Spleen (tissue), 11 donors: ENCODE data around the gene ROR1. TPM values are rescaled to one million over a fixed set of nuclear protein-coding genes. Genes with fewer than 3 reads are reported as not detected.

ENCODE experiments used
- DNase-seq: peaks from one replicate; pipeline ENCODE4 v3.0.0-alpha.2; 2020
- H3K27ac ChIP-seq, 8 donors: fragments of 200-600 bp; sonication (generic) in 7 of 8; 1 replicate in 4 of 8; 2 replicates in 4 of 8; pipeline versions ENCODE4 v1.5.0 to v1.8.0; 2016 to 2021; ENCODE audit warnings: inconsistent platforms in 4 of 8, mild to moderate bottlenecking in 4 of 8, moderate library complexity in 1 of 8
- H3K27me3 ChIP-seq, 7 donors: fragments of 200-600 bp; sonication (generic) in 6 of 7; replicated peaks in 1 of 7; 1 replicate in 4 of 7; 2 replicates in 3 of 7; pipeline versions ENCODE4 v1.5.0 to v1.8.0; 2016 to 2021; ENCODE audit warnings: inconsistent platforms in 3 of 7, mild to moderate bottlenecking in 1 of 7
- H3K36me3 ChIP-seq, 6 donors: fragments of 200-600 bp; sonication (generic) in 5 of 6; 1 replicate in 4 of 6; 2 replicates in 2 of 6; pipeline versions ENCODE4 v1.5.0 to v1.8.0; 2016 to 2021; ENCODE audit warnings: inconsistent platforms in 2 of 6
- H3K4me1 ChIP-seq, 6 donors: fragments of 200-600 bp; sonication (generic) in 5 of 6; 1 replicate in 3 of 6; 2 replicates in 3 of 6; pipeline versions ENCODE4 v1.5.0 to v1.8.0; 2016 to 2021; ENCODE audit warnings: inconsistent platforms in 3 of 6
- H3K4me3 ChIP-seq, 8 donors: fragments of 200-600 bp; sonication (generic) in 7 of 8; 1 replicate in 4 of 8; 2 replicates in 4 of 8; pipeline versions ENCODE4 v1.5.0 to v1.8.0; 2016 to 2021; ENCODE audit warnings: inconsistent platforms in 4 of 8, mild to moderate bottlenecking in 4 of 8, moderate library complexity in 2 of 8
- H3K9me3 ChIP-seq, 8 donors: fragments of 200-600 bp; sonication (generic) in 7 of 8; 1 replicate in 4 of 8; 2 replicates in 4 of 8; pipeline versions ENCODE4 v1.5.0 to v1.8.0; 2016 to 2021; ENCODE audit warnings: inconsistent platforms in 4 of 8
- POLR2A ChIP-seq, 3 donors: fragments of 450-650 bp; IDR thresholded peaks; one replicate each; pipeline ENCODE4 v1.5.1; 2017; ENCODE audit warnings: antibody characterized with exemption in 3 of 3, mild to moderate bottlenecking in 1 of 3
- POLR2AphosphoS5 ChIP-seq, 3 donors: sonication (generic); formaldehyde crosslinking; IDR thresholded peaks; one replicate each; pipeline ENCODE4 v1.5.1; 2017; ENCODE audit warnings: antibody characterized with exemption in 3 of 3
- whole genome bisulfite sequencing, 5 donors: extraction: QIAGEN DNeasy Blood & Tissue Kit in 3 of 5; methylation state at CpG; one replicate each; pipeline versions ENCODE4 v1.1.5 to v1.1.7; 2013 to 2018; 5-methylcytosine and 5-hydroxymethylcytosine counted together
- intact Hi-C: fragments of 100-400 bp; cut with DNase I; formaldehyde crosslinking; loops from one replicate; pipeline ENCODE4 v1.15.0; 2023; ENCODE audit warnings: low total_unique reads
- polyA plus RNA-seq, 3 donors: library from polyadenylated mRNA; stranded (reverse); fragments of 200-250 nt; gene quantifications; one replicate each; pipeline ENCODE4 v1.2.1, GENCODE V29; 2013
- total RNA-seq, 7 donors: library from RNA; depleted of rRNA in 3 of 7; stranded (reverse); fragments of >200 nt in 3 of 7; fragmentation: NEBNext Ultra II Directional in 4 of 7; extraction: Animal tissue kit (Norgen Biotek cat#: 25700) in 4 of 7; gene quantifications; one replicate each; pipeline versions ENCODE4 v1.1.0 to v1.2.1, GENCODE V29; 2016 to 2021
- TF ChIP-seq, protein P1 (sequence below), 11 experiments: fragments of 200-600 bp in 7 of 11; fragments of 450-650 bp in 4 of 11; sonication (generic) in 4 of 11; IDR thresholded peaks in 8 of 11; conservative IDR thresholded peaks in 3 of 11; 1 replicate in 7 of 11; 2 replicates in 4 of 11; pipeline versions ENCODE4 v1.4.0 to v1.8.0; 2016 to 2021; ENCODE audit warnings: antibody characterized with exemption in 11 of 11, inconsistent platforms in 4 of 11, mild to moderate bottlenecking in 1 of 11
- donor health status: healthy with polysubstance abuse.
- donor health status: DM: no; HTN: no; CAD: no; lungs with moderate emphysema.
- donor health status: DM: no; HTN: no; CAD: no.
- donor health status: Bipolar disorder and iron deficiency.
- donor health status: healthy.
- donor health status: DM: no; HTN: no; CAD: no.
- donor health status: DM: yes; HTN: yes; CAD: no.

Gene ROR1
- total and polyA plus RNA-seq, 10 donors = 0.43 to 12.3 (median 6.4) TPM

- Histone ChIP-seq H3K4me3 (no peak overlapping the region), H3K36me3 (no peaks in the 10 kb centered on the region), H3K27ac (no peak overlapping the region), H3K4me1 (peaks cover 0 to 10% (median 0%) of the 10 kb centered on the region in 6 donors), H3K27me3 (no peaks in the 10 kb centered on the region), H3K9me3 (no peaks in the 10 kb centered on the region)
- WGBS, 5 donors = 68 to 84% (median 76%) methylated on average over 2 of the region's 2 CpGs
- intact Hi-C loops = no loop called here
- TF ChIP-seq POLR2AphosphoS5 (IDR thresholded peaks at IDR 0.05) = no peak
- no peak for DNase-seq
Observed at GRCh38 chr1:64036549-64036948, 262.7 kb downstream of the ROR1 start.

GRCh38 chr1:64038119-64038518 lies 264.3 kb downstream of the ROR1 start:
- TF ChIP-seq POLR2A (IDR thresholded peaks at IDR 0.05) = no peak
- no peak for TF ChIP-seq POLR2AphosphoS5 (IDR thresholded peaks at IDR 0.05)
- TF ChIP-seq, protein P1, sequence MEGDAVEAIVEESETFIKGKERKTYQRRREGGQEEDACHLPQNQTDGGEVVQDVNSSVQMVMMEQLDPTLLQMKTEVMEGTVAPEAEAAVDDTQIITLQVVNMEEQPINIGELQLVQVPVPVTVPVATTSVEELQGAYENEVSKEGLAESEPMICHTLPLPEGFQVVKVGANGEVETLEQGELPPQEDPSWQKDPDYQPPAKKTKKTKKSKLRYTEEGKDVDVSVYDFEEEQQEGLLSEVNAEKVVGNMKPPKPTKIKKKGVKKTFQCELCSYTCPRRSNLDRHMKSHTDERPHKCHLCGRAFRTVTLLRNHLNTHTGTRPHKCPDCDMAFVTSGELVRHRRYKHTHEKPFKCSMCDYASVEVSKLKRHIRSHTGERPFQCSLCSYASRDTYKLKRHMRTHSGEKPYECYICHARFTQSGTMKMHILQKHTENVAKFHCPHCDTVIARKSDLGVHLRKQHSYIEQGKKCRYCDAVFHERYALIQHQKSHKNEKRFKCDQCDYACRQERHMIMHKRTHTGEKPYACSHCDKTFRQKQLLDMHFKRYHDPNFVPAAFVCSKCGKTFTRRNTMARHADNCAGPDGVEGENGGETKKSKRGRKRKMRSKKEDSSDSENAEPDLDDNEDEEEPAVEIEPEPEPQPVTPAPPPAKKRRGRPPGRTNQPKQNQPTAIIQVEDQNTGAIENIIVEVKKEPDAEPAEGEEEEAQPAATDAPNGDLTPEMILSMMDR (IDR thresholded peaks at IDR 0.05 in 8 of 11, conservative IDR thresholded peaks at IDR 0.05 in 3 of 11) = no peak
- no peaks in the 10 kb centered on the region for H3K9me3 ChIP-seq
- H3K27ac ChIP-seq = no peak overlapping the region
- no peaks in the 10 kb centered on the region for H3K36me3 ChIP-seq
- H3K27me3 ChIP-seq = no peaks in the 10 kb centered on the region
- peaks cover 0 to 10% (median 4%) of the 10 kb centered on the region in 6 donors for H3K4me1 ChIP-seq
- 66 to 94% (median 81%) methylated on average over 4 of the region's 4 CpGs for WGBS, 5 donors
- no peak overlapping the region for H3K4me3 ChIP-seq
- no peak for DNase-seq
- intact Hi-C loops = no loop called here

DNA sequence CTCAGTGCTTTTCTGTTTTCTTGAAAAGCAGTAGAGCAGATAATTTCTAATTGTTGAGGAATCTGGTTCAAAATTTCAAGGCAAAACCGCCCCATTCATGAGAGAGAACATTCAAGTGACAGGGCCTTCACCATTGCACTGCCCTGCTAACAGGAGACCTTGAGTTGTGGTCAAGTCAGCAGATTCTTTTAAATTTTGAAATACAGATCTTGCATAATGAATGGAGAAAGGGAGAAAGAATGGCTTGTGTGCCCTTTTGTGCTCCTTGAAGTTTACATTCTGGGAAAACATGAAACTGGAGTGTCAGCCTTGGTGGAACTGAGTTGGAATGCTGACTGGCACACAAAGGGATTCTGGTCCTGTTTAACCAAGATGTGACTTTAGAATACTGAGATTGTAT lies 265.1 kb downstream of the ROR1 start:
- H3K4me1 ChIP-seq = peaks cover 0 to 10% (median 4%) of the 10 kb centered on the region in 6 donors
- H3K4me3 ChIP-seq = no peak overlapping the region
- no peak for TF ChIP-seq POLR2A (IDR thresholded peaks at IDR 0.05)
- no peak for TF ChIP-seq POLR2AphosphoS5 (IDR thresholded peaks at IDR 0.05)
- TF ChIP-seq, protein P1 (IDR thresholded peaks at IDR 0.05 in 8 of 11, conservative IDR thresholded peaks at IDR 0.05 in 3 of 11) = no peak
- peak overlapping the region in 2 of 8 donors; percentile 28 to 29 for H3K27ac ChIP-seq
- WGBS, 5 donors = 68 to 89% (median 74%) methylated on average over 1 of the region's 1 CpG
- no peaks in the 10 kb centered on the region for H3K36me3 ChIP-seq
- intact Hi-C loops = no loop called here
- H3K9me3 ChIP-seq = no peaks in the 10 kb centered on the region
- no peak for DNase-seq
- H3K27me3 ChIP-seq = no peaks in the 10 kb centered on the region

- peaks cover 0 to 10% (median 4%) of the 10 kb centered on the region in 6 donors for H3K4me1 ChIP-seq
- intact Hi-C loops = no loop called here
- WGBS, 5 donors = 46 to 66% (median 56%) methylated on average over 3 of the region's 3 CpGs
Observed at GRCh38 chr1:64039390-64039926, 265.6 kb downstream of the ROR1 start.

More at GRCh38 chr1:64039390-64039926, 265.6 kb downstream of the ROR1 start:
- no peaks in the 10 kb centered on the region for H3K27me3 ChIP-seq
- TF ChIP-seq POLR2AphosphoS5 (IDR thresholded peaks at IDR 0.05) (no peak), POLR2A (IDR thresholded peaks at IDR 0.05) (no peak)
- TF ChIP-seq, protein P1 (IDR thresholded peaks at IDR 0.05 in 8 of 11, conservative IDR thresholded peaks at IDR 0.05 in 3 of 11) = no peak
- H3K4me3 ChIP-seq = no peak overlapping the region
- H3K9me3 ChIP-seq = no peaks in the 10 kb centered on the region
- peak overlapping the region in 2 of 8 donors; percentile 28 to 29 for H3K27ac ChIP-seq
- no peak for DNase-seq
- H3K36me3 ChIP-seq = no peaks in the 10 kb centered on the region
